Measurements from ENCODE around the gene PTPRD. TPM values are rescaled to one million over a fixed set of nuclear protein-coding genes. Genes with fewer than 3 reads are reported as not detected.

The PTPRD gene
- total RNA-seq, 1 experiment from 2014 or later: 32.5 TPM

DNA sequence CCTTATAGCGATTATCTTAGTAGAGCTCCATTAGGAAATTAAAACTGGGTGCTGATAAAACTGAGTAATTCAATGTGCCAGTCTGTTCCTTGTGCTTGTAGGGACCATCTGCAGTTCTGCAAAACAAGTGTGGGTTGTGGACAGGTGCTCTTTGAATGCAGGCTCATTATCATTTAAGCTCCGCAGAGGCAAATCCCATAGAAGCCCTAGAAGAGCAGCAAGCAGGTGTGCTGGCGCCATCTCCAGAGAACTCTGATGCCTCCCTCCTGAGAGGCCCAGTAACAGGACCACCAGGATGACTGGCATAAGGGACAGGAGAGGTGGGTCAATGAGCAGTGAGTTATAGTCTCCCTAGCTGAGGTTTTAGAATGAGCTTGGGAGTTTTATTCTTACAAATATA lies 1470.8 kb downstream of the PTPRD start:
- no peaks in the 10 kb centered on the region for H3K4me1 ChIP-seq (ENCODE audit: insufficient read depth, low read length)
- H3K4me1 Mint-ChIP-seq: peaks cover 4% of the 10 kb centered on the region in 2 experiments; a peak in 3 of 4 replicates
- no peaks in the 10 kb centered on the region for H3K79me1 ChIP-seq (ENCODE audit: insufficient read depth, low read depth, low read length, poor library complexity, severe bottlenecking)
- no peak overlapping the region for H2BK12ac ChIP-seq (ENCODE audit: insufficient read length, low read depth, low read length)
- H4K20me1 ChIP-seq (ENCODE audit: control insufficient read depth, insufficient read depth, insufficient read length): no peaks in the 10 kb centered on the region
- no peaks in the 10 kb centered on the region for H3K27me3 ChIP-seq (ENCODE audit: insufficient read depth, low read length)
- no peak overlapping the region for H2BK20ac ChIP-seq (ENCODE audit: low read depth, low read length, poor library complexity, severe bottlenecking)
- H3K27me3 Mint-ChIP-seq (ENCODE audit: low read depth): no peaks in the 10 kb centered on the region
- no peak overlapping the region for H3K18ac ChIP-seq (ENCODE audit: insufficient read length, low read depth, low read length)
- H3K56ac ChIP-seq (ENCODE audit: insufficient read length, low read depth, low read length): no peak overlapping the region
- DNase-seq: peak; percentile 30
- H2BK5ac ChIP-seq (ENCODE audit: insufficient read length, low read length): no peak overlapping the region
- no peak overlapping the region for H2BK120ac ChIP-seq (ENCODE audit: low read depth, low read length, poor library complexity, severe bottlenecking)
- no peak overlapping the region for H3K4me2 ChIP-seq (ENCODE audit: insufficient read depth, insufficient read length, low read length)
- H3K4ac ChIP-seq (ENCODE audit: low read depth, low read length): no peak overlapping the region
- H3K27ac Mint-ChIP-seq: no peak overlapping the region
- no peak overlapping the region for H4K5ac ChIP-seq (ENCODE audit: insufficient read length, low read depth, low read length)
- H2AK5ac ChIP-seq (ENCODE audit: insufficient read length, low read length): no peak overlapping the region
- H4K8ac ChIP-seq (replicated peaks; ENCODE audit: insufficient read length, low read depth, low read length): no peak overlapping the region
- H3K23me2 ChIP-seq (ENCODE audit: insufficient read length, low read depth, low read length, poor library complexity, severe bottlenecking): no peaks in the 10 kb centered on the region
- H3K9ac ChIP-seq (ENCODE audit: extremely low read depth, insufficient read length, low read length): no peak overlapping the region
- no peak overlapping the region for H4K91ac ChIP-seq (ENCODE audit: insufficient read length, low read depth, low read length)
- no peaks in the 10 kb centered on the region for H3K79me2 ChIP-seq (ENCODE audit: insufficient read depth, low read length)
- H3K9me3 ChIP-seq (ENCODE audit: control insufficient read depth, low read depth, low read length): no peaks in the 10 kb centered on the region
- TF ChIP-seq, protein P1, sequence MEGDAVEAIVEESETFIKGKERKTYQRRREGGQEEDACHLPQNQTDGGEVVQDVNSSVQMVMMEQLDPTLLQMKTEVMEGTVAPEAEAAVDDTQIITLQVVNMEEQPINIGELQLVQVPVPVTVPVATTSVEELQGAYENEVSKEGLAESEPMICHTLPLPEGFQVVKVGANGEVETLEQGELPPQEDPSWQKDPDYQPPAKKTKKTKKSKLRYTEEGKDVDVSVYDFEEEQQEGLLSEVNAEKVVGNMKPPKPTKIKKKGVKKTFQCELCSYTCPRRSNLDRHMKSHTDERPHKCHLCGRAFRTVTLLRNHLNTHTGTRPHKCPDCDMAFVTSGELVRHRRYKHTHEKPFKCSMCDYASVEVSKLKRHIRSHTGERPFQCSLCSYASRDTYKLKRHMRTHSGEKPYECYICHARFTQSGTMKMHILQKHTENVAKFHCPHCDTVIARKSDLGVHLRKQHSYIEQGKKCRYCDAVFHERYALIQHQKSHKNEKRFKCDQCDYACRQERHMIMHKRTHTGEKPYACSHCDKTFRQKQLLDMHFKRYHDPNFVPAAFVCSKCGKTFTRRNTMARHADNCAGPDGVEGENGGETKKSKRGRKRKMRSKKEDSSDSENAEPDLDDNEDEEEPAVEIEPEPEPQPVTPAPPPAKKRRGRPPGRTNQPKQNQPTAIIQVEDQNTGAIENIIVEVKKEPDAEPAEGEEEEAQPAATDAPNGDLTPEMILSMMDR (conservative IDR thresholded peaks at IDR 0.05): 0 out of 3 replicates have a peak, but pooled peaks have one; percentile 13
- no peak overlapping the region for H3K27ac ChIP-seq (ENCODE audit: insufficient read length, low read depth, low read length)
- WGBS (ENCODE audit: extremely low coverage, insufficient read length, low lambda C conversion rate): no CpG with 5 or more reads among the region's 3 CpGs
- H3K14ac ChIP-seq (ENCODE audit: insufficient read depth, low read length): no peak overlapping the region
- no peaks in the 10 kb centered on the region for H3K9me3 Mint-ChIP-seq
- no peak overlapping the region for H2AFZ ChIP-seq (ENCODE audit: low read length)
- no peaks in the 10 kb centered on the region for H3K36me3 Mint-ChIP-seq (ENCODE audit: insufficient read depth in 1 of 3, low read depth in 3 of 3)
- no peak overlapping the region for H3K4me3 Mint-ChIP-seq
- H3K23ac ChIP-seq (ENCODE audit: insufficient read length, low read depth, low read length): no peak overlapping the region
- H2BK15ac ChIP-seq (ENCODE audit: low read depth, low read length): no peak overlapping the region
- no peak overlapping the region for H3T11ph ChIP-seq (ENCODE audit: low read length)

All from H9 (cell line).